ENCODE measurements around the gene LONRF3. TPM values are rescaled to one million over a fixed set of nuclear protein-coding genes. Genes with fewer than 3 reads are reported as not detected.
"Not testable (repeated sequence)": the region's sequence is repeated elsewhere in the genome, so short reads cannot be mapped to it uniquely, and the experiment has no call there.

Gene LONRF3
- total RNA-seq, 1 donor from 2014 or later, result 2.8 TPM

GRCh38 chrX:119015407-119016237 is 41.2 kb downstream of the LONRF3 start:
- peak; percentile 63 for DNase-seq (ENCODE audit: low read depth)
- no peak for TF ChIP-seq CTCF (conservative IDR thresholded peaks at IDR 0.05; ENCODE audit: low read depth, low read length)
- H3K4me3 ChIP-seq (ENCODE audit: low read depth, low read length), result no peak overlapping the region

- TF ChIP-seq CTCF (conservative IDR thresholded peaks at IDR 0.05; ENCODE audit: low read depth, low read length), result no peak
- H3K4me3 ChIP-seq (ENCODE audit: low read depth, low read length), result no peak overlapping the region
- DNase-seq (ENCODE audit: low read depth), result no peak
Measured at GRCh38 chrX:119017077-119017476, 42.7 kb downstream of the LONRF3 start.

- no peak overlapping the region for H3K4me3 ChIP-seq (ENCODE audit: low read depth, low read length)
- no peak for TF ChIP-seq CTCF (conservative IDR thresholded peaks at IDR 0.05; ENCODE audit: low read depth, low read length)
- no peak for DNase-seq (ENCODE audit: low read depth)
Measured at GRCh38 chrX:119025900-119026299, 51.5 kb downstream of the LONRF3 start.

- not testable (repeated sequence) for DNase-seq (ENCODE audit: low read depth); H3K4me3 ChIP-seq (ENCODE audit: low read depth, low read length)
Measured at GRCh38 chrX:119026344-119026743, 51.9 kb downstream of the LONRF3 start.

GRCh38 chrX:119027960-119028732 is 53.7 kb downstream of the LONRF3 start:
- DNase-seq (ENCODE audit: low read depth); H3K4me3 ChIP-seq (ENCODE audit: low read depth, low read length): not testable (repeated sequence)

GRCh38 chrX:119028733-119029330 is 54.4 kb downstream of the LONRF3 start:
- no peak overlapping the region for H3K4me3 ChIP-seq (ENCODE audit: low read depth, low read length)
- DNase-seq (ENCODE audit: low read depth), result no peak
- TF ChIP-seq CTCF (conservative IDR thresholded peaks at IDR 0.05; ENCODE audit: low read depth, low read length), result no peak

- not testable (repeated sequence) for DNase-seq (ENCODE audit: low read depth); H3K4me3 ChIP-seq (ENCODE audit: low read depth, low read length)
Measured at GRCh38 chrX:119029656-119030055, 55.2 kb downstream of the LONRF3 start.

GRCh38 chrX:119030990-119031389 is 56.6 kb downstream of the LONRF3 start:
- DNase-seq (ENCODE audit: low read depth), result no peak
- TF ChIP-seq CTCF (conservative IDR thresholded peaks at IDR 0.05; ENCODE audit: low read depth, low read length), result no peak
- no peak overlapping the region for H3K4me3 ChIP-seq (ENCODE audit: low read depth, low read length)

All from epithelial cell of proximal tubule (primary cell).